GM21528 (cell line): ENCODE measurements around the gene CCDC3.

Experiments
- ATAC-seq: cut with Tn5 transposase; IDR thresholded peaks from one replicate; pipeline ENCODE4 v1.9.1; 2021; ENCODE audit warnings: mild to moderate bottlenecking, moderate library complexity; ENCODE audit not compliant: unreplicated experiment, low FRiP score

The CCDC3 gene

GRCh38 chr10:12965571-12965970, 35.9 kb downstream of the CCDC3 start:
- ATAC-seq, result no peak

GRCh38 chr10:12962556-12962955, 39.0 kb downstream of the CCDC3 start:
- ATAC-seq, result no peak

GRCh38 chr10:12961416-12962205, 39.9 kb downstream of the CCDC3 start:
- no peak for ATAC-seq

- ATAC-seq, result no peak
These were observed 40.6 kb downstream of the CCDC3 start for GRCh38 chr10:12960941-12961340.

- ATAC-seq, result no peak
These were observed 41.1 kb downstream of the CCDC3 start for GRCh38 chr10:12960334-12960898.

GRCh38 chr10:12958546-12959110, 42.9 kb downstream of the CCDC3 start:
- ATAC-seq, result no peak

- no peak for ATAC-seq
These were observed 44.4 kb downstream of the CCDC3 start for GRCh38 chr10:12957081-12957480.

GRCh38 chr10:12954866-12955265, 46.6 kb downstream of the CCDC3 start:
- no peak for ATAC-seq

- ATAC-seq, result no peak
These were observed 50.9 kb downstream of the CCDC3 start for GRCh38 chr10:12950583-12951128.

- ATAC-seq, result no peak
These were observed 52.3 kb downstream of the CCDC3 start for GRCh38 chr10:12949248-12949647.

GRCh38 chr10:12947741-12948140, 53.8 kb downstream of the CCDC3 start:
- ATAC-seq, result no peak

GRCh38 chr10:12946372-12946771, 55.1 kb downstream of the CCDC3 start:
- ATAC-seq, result no peak

- ATAC-seq, result no peak
These were observed 55.7 kb downstream of the CCDC3 start for GRCh38 chr10:12945690-12946359.

GRCh38 chr10:12944931-12945330, 56.6 kb downstream of the CCDC3 start:
- ATAC-seq, result no peak

GRCh38 chr10:12943425-12943824, 58.1 kb downstream of the CCDC3 start:
- ATAC-seq, result no peak

- ATAC-seq, result no peak
These were observed 59.5 kb downstream of the CCDC3 start for GRCh38 chr10:12941966-12942365.

- ATAC-seq, result no peak
These were observed 60.7 kb downstream of the CCDC3 start for GRCh38 chr10:12940791-12941190.

GRCh38 chr10:12938271-12938670, 63.2 kb downstream of the CCDC3 start:
- no peak for ATAC-seq

GRCh38 chr10:12937527-12937926, 64.0 kb downstream of the CCDC3 start:
- no peak for ATAC-seq

- no peak for ATAC-seq
These were observed 66.7 kb downstream of the CCDC3 start for GRCh38 chr10:12934777-12935176.

- no peak for ATAC-seq
These were observed 72.1 kb downstream of the CCDC3 start for GRCh38 chr10:12929381-12929780.
